NCI-H345 treated with DMSO at 0.1 percent for 48 hours (cell line): ENCODE data around the gene TXNDC12.

Experiments
- DNase-seq: peaks from one replicate; lab custom pipeline; 2025; ENCODE audit not compliant: unreplicated experiment; lab: John Stamatoyannopoulos, UW

The TXNDC12 gene

GRCh38 chr1:52002038-52002917 lies 52.7 kb downstream of the TXNDC12 start:
- peak; percentile 58 for DNase-seq

DNA sequence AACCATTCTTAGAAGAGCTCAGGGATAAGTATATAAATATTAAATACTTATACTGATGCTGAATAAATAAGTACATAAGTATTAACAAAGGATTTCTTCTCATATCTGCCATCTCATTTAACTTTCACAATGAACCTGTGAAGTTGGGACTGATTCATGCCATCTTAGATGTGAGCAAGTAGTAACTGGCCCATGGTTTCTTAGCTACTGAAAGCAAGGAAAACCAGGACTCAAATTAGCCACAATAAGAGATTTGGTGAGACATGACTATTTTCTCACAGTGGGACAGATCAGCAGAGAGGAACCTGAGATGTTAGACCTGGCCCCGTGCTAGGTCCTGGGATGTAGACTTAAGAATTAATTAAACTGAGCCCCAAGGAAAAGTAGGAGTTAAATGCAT lies 56.3 kb downstream of the TXNDC12 start:
- no peak for DNase-seq

DNA sequence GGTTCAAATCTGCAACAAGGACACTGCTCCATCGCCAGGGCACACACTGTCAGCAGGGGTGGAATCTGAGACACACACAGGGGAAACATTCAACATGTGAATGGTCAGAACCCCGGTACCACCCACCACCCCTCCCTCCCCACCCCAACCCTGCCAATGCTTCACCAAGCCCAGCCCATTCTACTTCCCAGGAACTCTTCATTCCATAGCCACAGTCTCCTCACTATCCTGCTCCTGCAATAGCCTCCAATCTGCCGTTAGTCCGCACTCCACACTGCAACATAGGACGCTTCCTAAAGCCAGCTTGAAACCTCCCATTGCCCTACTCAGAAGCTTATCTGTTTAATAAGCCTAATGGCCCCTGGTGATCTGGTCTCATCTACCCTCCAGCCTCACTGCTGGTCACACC lies 57.0 kb downstream of the TXNDC12 start:
- DNase-seq = no peak

- DNase-seq = peak; percentile 58
These were observed 64.5 kb downstream of the TXNDC12 start, which contains the start of gene RAB3B for GRCh38 chr1:51990478-51990965. Gene RAB3B, minus strand, starts transcription at chr1:51990700. Its CDS starts 13,583 bp downstream, at chr1:51977117.

DNA sequence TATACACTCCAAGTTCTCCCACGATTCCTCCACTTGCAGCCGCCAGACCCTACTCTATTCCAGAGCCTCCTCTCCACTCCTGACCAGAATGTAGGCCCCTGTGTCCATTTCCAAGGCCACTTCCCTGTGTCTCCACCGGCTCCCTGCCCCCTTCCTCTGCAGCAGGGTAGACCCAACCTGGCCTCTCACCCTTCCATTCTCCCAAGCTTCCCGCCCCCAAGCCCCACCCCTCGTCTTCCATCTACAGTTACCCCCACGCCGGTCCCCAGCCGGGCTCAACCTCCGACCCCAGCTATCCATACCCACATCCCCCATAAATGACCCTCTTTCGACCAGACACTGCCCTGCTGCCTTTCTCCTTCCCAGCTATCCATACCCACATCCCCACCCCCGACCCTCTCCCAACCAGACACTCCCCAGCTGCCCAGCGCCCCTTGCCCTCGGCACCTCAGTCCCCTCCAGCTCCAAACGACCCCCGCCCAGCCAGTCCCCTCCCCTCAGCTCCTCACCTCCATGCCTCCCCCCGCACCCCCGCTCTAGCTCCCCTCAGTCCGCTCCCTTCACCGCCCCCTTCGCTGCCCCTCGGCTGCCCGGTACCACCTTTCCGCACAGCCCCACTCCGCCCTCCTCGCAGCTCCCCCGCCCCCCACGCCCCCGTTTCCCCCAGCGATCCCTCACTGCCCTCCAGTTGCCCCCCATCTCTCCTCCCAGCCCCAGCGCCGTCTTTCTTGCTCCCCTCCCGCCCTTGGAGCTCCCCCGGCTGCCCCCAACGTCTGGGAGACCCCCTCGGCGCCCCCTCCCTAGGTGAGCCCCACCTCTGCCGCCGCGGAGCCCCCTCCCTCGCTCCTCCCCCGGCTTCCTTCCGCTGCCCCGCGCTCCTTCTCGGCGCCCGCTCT lies 65.2 kb downstream of the TXNDC12 start:
- no peak for DNase-seq

DNA sequence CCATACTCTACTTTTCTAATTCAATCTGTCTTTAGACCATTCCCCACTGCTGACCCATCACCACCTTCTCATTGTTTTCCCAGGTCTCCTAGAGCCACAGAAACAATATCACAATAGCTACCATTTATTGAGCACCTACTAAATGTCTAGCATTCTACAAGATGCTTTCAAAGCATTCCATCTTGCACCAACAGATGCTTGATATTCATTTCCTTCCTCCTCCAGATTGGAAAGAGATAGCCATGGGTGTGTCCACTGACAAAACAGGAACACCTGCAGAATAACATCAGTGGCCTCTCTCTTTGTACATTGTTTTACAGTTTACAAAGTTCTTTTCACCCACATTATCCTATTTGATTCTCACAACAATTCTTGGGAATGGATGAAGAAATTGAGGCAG lies 66.7 kb downstream of the TXNDC12 start:
- DNase-seq = no peak

GRCh38 chr1:51986718-51987117 lies 68.3 kb downstream of the TXNDC12 start:
- DNase-seq = peak; percentile 46

DNA sequence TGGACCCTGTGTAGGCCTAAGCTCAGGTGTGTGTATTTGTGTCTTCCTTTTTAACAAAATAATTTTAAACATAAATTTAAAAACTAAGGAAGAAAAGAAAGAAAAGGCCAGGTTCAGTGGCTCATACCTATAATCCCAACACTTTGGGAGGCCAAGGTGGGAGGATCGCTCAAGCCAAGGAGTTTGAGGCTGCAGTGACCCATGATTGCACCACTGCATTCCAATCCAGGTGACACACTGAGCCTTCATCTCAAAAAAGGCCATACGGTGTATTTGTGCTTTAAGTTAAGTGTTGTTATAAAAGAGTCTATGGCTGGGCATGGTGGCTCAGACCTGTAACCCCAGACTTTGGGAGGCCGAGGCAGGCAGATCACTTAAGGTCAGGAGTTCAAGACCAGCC lies 72.8 kb downstream of the TXNDC12 start:
- no peak for DNase-seq

DNA sequence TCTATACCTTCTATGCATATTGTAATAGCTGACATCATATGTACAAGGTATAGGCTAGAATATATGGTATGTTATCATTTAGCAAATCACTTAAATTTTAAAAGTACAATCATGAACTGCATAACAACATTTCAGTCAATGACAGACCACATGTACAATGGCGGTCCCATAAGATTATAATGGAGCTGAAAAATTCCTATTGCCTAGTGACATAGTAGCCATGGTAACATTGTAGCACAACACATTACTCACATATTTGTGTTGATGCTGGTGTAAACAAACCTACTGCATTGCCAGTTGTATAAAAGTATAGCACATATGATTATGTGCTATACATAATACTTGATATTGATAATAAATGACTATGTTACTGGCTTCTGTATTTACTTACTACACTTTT lies 73.4 kb downstream of the TXNDC12 start:
- no peak for DNase-seq

DNA sequence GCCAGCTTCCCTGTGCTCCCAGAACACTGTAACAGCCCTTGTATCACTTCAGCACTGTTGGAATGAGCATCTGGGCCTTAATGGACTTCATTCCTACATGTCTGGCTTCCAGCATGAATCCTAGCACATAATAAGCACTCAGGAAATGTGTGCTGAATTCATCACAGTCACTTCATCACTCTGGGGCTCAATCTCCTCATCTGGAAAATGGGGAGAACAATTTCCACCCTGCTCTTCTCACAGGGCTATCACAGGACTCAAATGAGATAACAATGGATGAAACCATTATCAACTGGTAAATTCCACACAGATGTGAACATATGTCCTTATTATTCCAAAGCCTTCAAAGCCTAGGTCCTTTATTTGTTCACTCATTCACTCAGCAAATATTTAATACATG lies 76.9 kb downstream of the TXNDC12 start:
- no peak for DNase-seq

GRCh38 chr1:51976846-51977602 lies 78.0 kb downstream of the TXNDC12 start:
- DNase-seq = no peak

DNA sequence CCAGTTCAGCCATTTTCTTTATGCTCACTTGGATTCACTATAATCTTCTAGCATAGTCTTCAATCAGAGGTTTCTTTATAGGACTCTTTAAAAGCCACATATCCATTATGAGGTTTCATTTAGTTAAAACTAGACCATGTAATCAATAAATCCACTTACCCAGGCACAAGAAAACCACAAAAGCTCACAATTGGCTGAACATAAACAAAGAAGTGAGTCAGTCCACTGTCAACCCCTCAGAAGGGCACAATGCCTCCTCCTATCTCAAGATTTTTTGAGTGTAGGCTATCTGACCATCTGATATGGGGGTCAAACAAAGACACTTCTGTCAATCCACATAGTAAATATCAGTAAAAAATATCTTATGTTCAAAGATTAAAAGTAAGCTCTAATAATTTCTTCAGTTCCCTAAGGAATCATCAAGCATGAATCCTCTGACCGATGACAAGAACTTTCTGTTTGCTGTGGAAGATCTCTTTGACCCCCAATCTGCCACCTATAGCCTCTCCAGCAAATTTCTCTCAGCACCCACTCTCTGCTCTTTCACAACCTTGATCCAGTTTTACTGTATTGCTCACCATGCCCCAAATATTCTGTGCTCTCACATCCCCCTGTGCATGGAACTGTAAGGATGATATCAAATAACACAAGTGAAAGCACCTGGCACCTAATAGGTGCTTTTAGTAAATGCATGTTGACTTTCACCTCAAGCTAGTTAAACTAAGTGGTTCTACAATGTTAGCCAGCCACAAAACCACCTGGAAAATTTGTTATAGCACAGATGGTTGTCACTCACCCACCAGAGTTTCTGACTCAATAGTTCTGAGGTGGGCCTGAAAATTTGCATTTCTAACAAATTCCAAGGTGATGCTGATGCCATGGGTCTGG lies 81.2 kb downstream of the TXNDC12 start:
- peak; percentile 7 for DNase-seq
